ENCODE data around the gene WDHD1.

- TF ChIP-seq PATZ1 (CRISPR knock-in tag; IDR thresholded peaks at IDR 0.05; ENCODE audit: borderline replicate concordance) (no peak), RARB (CRISPR knock-in tag; IDR thresholded peaks at IDR 0.05) (no peak), ZFP3 (CRISPR knock-in tag; IDR thresholded peaks at IDR 0.05) (no peak), OSR1 (CRISPR knock-in tag; IDR thresholded peaks at IDR 0.05) (no peak), ZFP30 (CRISPR knock-in tag; IDR thresholded peaks at IDR 0.05) (no peak), ZNF565 (CRISPR knock-in tag; conservative IDR thresholded peaks at IDR 0.05; ENCODE audit: low read depth) (no peak), ZNF8 (CRISPR knock-in tag; IDR thresholded peaks at IDR 0.05) (no peak), TOX (CRISPR knock-in tag; IDR thresholded peaks at IDR 0.05; ENCODE audit: borderline replicate concordance) (no peak), ZC3H10 (CRISPR knock-in tag; IDR thresholded peaks at IDR 0.05) (no peak), SNAI2 (CRISPR knock-in tag; IDR thresholded peaks at IDR 0.05) (no peak), ARNTL (CRISPR knock-in tag; IDR thresholded peaks at IDR 0.05; ENCODE audit: borderline replicate concordance, low read depth) (no peak)
- TF ChIP-seq, protein P1, sequence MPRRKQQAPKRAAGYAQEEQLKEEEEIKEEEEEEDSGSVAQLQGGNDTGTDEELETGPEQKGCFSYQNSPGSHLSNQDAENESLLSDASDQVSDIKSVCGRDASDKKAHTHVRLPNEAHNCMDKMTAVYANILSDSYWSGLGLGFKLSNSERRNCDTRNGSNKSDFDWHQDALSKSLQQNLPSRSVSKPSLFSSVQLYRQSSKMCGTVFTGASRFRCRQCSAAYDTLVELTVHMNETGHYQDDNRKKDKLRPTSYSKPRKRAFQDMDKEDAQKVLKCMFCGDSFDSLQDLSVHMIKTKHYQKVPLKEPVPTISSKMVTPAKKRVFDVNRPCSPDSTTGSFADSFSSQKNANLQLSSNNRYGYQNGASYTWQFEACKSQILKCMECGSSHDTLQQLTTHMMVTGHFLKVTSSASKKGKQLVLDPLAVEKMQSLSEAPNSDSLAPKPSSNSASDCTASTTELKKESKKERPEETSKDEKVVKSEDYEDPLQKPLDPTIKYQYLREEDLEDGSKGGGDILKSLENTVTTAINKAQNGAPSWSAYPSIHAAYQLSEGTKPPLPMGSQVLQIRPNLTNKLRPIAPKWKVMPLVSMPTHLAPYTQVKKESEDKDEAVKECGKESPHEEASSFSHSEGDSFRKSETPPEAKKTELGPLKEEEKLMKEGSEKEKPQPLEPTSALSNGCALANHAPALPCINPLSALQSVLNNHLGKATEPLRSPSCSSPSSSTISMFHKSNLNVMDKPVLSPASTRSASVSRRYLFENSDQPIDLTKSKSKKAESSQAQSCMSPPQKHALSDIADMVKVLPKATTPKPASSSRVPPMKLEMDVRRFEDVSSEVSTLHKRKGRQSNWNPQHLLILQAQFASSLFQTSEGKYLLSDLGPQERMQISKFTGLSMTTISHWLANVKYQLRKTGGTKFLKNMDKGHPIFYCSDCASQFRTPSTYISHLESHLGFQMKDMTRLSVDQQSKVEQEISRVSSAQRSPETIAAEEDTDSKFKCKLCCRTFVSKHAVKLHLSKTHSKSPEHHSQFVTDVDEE (CRISPR knock-in tag; IDR thresholded peaks at IDR 0.05): no peak
- TF ChIP-seq, protein P2, sequence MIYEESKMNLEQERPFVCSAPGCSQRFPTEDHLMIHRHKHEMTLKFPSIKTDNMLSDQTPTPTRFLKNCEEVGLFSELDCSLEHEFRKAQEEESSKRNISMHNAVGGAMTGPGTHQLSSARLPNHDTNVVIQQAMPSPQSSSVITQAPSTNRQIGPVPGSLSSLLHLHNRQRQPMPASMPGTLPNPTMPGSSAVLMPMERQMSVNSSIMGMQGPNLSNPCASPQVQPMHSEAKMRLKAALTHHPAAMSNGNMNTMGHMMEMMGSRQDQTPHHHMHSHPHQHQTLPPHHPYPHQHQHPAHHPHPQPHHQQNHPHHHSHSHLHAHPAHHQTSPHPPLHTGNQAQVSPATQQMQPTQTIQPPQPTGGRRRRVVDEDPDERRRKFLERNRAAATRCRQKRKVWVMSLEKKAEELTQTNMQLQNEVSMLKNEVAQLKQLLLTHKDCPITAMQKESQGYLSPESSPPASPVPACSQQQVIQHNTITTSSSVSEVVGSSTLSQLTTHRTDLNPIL (CRISPR knock-in tag; IDR thresholded peaks at IDR 0.05; ENCODE audit: low read depth): no peak
Observed at GRCh38 chr14:54935100-54935499, 91.8 kb downstream of the WDHD1 start.

All from SK-N-SH treated with all-trans-retinoic acid at 6 μM for 48 hours (cell line).